Esophagus squamous epithelium (tissue), 4 donors: Measurements from ENCODE around the gene CFAP74.

Experiments used
- CTCF ChIP-seq, 6 experiments: fragments of 450-650 bp in 4 of 6; fragments of 200-600 bp in 2 of 6; sonication (generic) in 2 of 6; IDR thresholded peaks; one replicate each; pipeline ENCODE4 v1.5.1; 2016 to 2019; ENCODE audit warnings: antibody characterized with exemption in 6 of 6, mild to moderate bottlenecking in 4 of 6, moderate library complexity in 4 of 6
- POLR2A ChIP-seq, 4 donors: fragments of 450-650 bp; IDR thresholded peaks; one replicate each; pipeline ENCODE4 v1.6.1; 2017; ENCODE audit warnings: antibody characterized with exemption in 4 of 4, mild to moderate bottlenecking in 4 of 4, moderate library complexity in 3 of 4

DNA sequence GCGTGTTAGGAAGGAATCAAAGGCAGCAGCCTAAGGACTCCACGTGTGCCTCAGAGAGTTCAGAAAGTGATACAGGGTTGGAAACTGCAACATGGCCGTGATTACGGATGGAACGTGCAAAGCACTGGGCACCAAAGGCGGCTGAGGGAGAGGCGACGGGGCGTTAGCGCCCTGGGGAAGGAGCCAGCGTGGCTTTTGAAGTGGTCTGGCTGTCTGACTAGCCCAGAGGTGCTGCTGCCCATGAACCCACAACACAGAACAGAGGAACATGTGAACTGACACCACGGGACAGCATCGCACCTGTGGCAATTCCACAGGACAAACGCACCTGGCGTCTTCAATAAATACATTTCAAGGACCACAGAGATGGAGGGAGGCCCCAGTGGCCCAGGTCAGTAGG, 66.5 kb downstream of the CFAP74 start:
- TF ChIP-seq CTCF (IDR thresholded peaks at IDR 0.05): no peak
- TF ChIP-seq POLR2A (IDR thresholded peaks at IDR 0.05): no peak
